Activated CD4-positive, alpha-beta T cell treated with anti-CD3 and anti-CD28 coated beads for 36 hours (primary cell): ENCODE results near the gene CDC42BPG. TPM values are rescaled to one million over a fixed set of nuclear protein-coding genes. Genes with fewer than 3 reads are reported as not detected.
"Not testable (repeated sequence)": the region's sequence is repeated elsewhere in the genome, so short reads cannot be mapped to it uniquely, and the experiment has no call there.

ENCODE experiments used
- ATAC-seq: fragments of 200-7000 bp; cut with Tn5 transposase; one replicate; pipeline ENCODE4 v1.10.0; 2021; ENCODE audit warnings: mild to moderate bottlenecking, moderate library complexity
- CTCF ChIA-PET: fragments of 350-600 bp; sonication (Branson Sonifier 250); formaldehyde crosslinking; loops from one replicate; lab custom pipeline; 2021; ENCODE audit warnings: antibody characterized with exemption; lab: Charles Lee
- POLR2A ChIA-PET: fragments of 350-600 bp; sonication (Branson Sonifier 250); formaldehyde crosslinking; loops from one replicate; lab custom pipeline; 2021; ENCODE audit warnings: antibody characterized with exemption, inconsistent platforms; lab: Charles Lee
- DNase-seq: peaks from one replicate; pipeline ENCODE4 v3.0.0-alpha.2; 2020
- H3K27ac Mint-ChIP-seq: one replicate; pipeline ENCODE4 v1.8.0; 2021; ENCODE audit warnings: mixed read lengths
- H3K27me3 Mint-ChIP-seq: one replicate; pipeline ENCODE4 v1.8.0; 2021; ENCODE audit warnings: mixed read lengths
- H3K36me3 Mint-ChIP-seq: one replicate; pipeline ENCODE4 v1.8.0; 2021; ENCODE audit warnings: low read depth, mixed read lengths
- H3K4me1 Mint-ChIP-seq: one replicate; pipeline ENCODE4 v1.8.0; 2021; ENCODE audit warnings: mixed read lengths
- H3K4me3 Mint-ChIP-seq: one replicate; pipeline ENCODE4 v1.8.0; 2021; ENCODE audit warnings: mild to moderate bottlenecking, moderate library complexity, mixed read lengths
- H3K9me3 Mint-ChIP-seq: one replicate; pipeline ENCODE4 v1.8.0; 2021; ENCODE audit warnings: low read depth, mixed read lengths
- intact Hi-C, 2 experiments: fragments of 100-400 bp; cut with DNase I in 1 of 2; cut with micrococcal nuclease in 1 of 2; formaldehyde crosslinking; loops; one replicate each; pipeline versions ENCODE4 v1.14.2 to v1.15.1; 2022 to 2024; cut with DNase I, micrococcal nuclease
- total RNA-seq, 2 experiments: library from RNA; stranded (reverse); gene quantifications; one replicate each; pipeline ENCODE4 v1.2.3, GENCODE V29; 2021

The CDC42BPG gene
- total RNA-seq, 2 experiments from 2014 or later: 0.28 to 0.39 TPM

- ChIA-PET POLR2A (interaction anchor here (1.1 to 3.6 kb wide), 4 partner anchors 10 to 15 kb away, joined by 3 to 16 read pairs (median 10); no protein-coding TSS in a partner anchor), CTCF (interaction anchor here (0.6 to 15.7 kb wide), 15 partner anchors 7 to 485 kb away, joined by 3 to 377 read pairs (median 6); partner anchors contain the start of gene EHD1)
- Mint-ChIP-seq H3K4me3 (no peak overlapping the region), H3K36me3 (peaks cover 15% of the 10 kb centered on the region), H3K4me1 (peaks cover 76% of the 10 kb centered on the region), H3K27me3 (no peaks in the 10 kb centered on the region), H3K9me3 (no peaks in the 10 kb centered on the region), H3K27ac (peak overlapping the region; percentile 71)
- ATAC-seq (no peak), DNase-seq (no peak)
- intact Hi-C loops: loop anchor here in 1 of 2 experiments (5.0 kb wide), 1 partner anchor 163 kb away; the partner anchor contains the start of gene ARL2
Measured at GRCh38 chr11:64849598-64850356, 5.3 kb upstream of the CDC42BPG start.

- peaks cover 8% of the 10 kb centered on the region for H3K36me3 Mint-ChIP-seq
- POLR2A ChIA-PET: interaction anchor here (1.0 to 3.6 kb wide), 6 partner anchors 11 to 30 kb away, joined by 4 to 16 read pairs (median 7); partner anchors contain the start of gene EHD1
- no peak for ATAC-seq
- intact Hi-C loops: loop anchor here in 1 of 2 experiments (5.0 kb wide), 1 partner anchor 163 kb away; the partner anchor contains the start of gene ARL2
- DNase-seq: peak; percentile 43
- no peak overlapping the region for H3K4me3 Mint-ChIP-seq
- H3K27ac Mint-ChIP-seq: peak overlapping the region; percentile 53
- peaks cover 69% of the 10 kb centered on the region for H3K4me1 Mint-ChIP-seq
- no peaks in the 10 kb centered on the region for H3K27me3 Mint-ChIP-seq
- CTCF ChIA-PET: interaction anchor here (0.7 to 15.7 kb wide), 19 partner anchors 8 to 261 kb away, joined by 3 to 377 read pairs (median 6); partner anchors contain the start of genes ARL2, EHD1 and MEN1
- no peaks in the 10 kb centered on the region for H3K9me3 Mint-ChIP-seq
Measured at GRCh38 chr11:64848826-64849597, 4.6 kb upstream of the CDC42BPG start.

GRCh38 chr11:64848214-64848825, 3.9 kb upstream of the CDC42BPG start:
- H3K4me1 Mint-ChIP-seq: peaks cover 66% of the 10 kb centered on the region
- no peak overlapping the region for H3K27ac Mint-ChIP-seq
- H3K4me3 Mint-ChIP-seq: no peak overlapping the region
- H3K9me3 Mint-ChIP-seq: no peaks in the 10 kb centered on the region
- peak; percentile 13 for DNase-seq
- ChIA-PET CTCF (interaction anchor here (0.6 to 15.7 kb wide), 24 partner anchors 8 to 483 kb away, joined by 3 to 377 read pairs (median 5); partner anchors contain the start of genes ARL2, EHD1, GPHA2 and MEN1), POLR2A (interaction anchor here (0.6 to 3.6 kb wide), 8 partner anchors 11 to 245 kb away, joined by 3 to 16 read pairs (median 7); partner anchors contain the start of gene EHD1)
- peaks cover 5% of the 10 kb centered on the region for H3K36me3 Mint-ChIP-seq
- no peak for ATAC-seq
- intact Hi-C loops: loop anchor here in 1 of 2 experiments (5.0 kb wide), 1 partner anchor 164 kb away; the partner anchor contains the start of gene ARL2
- no peaks in the 10 kb centered on the region for H3K27me3 Mint-ChIP-seq

GRCh38 chr11:64846998-64847666, 2.7 kb upstream of the CDC42BPG start:
- Mint-ChIP-seq H3K9me3 (no peaks in the 10 kb centered on the region), H3K36me3 (no peaks in the 10 kb centered on the region), H3K4me1 (peaks cover 54% of the 10 kb centered on the region), H3K27ac (no peak overlapping the region), H3K27me3 (no peaks in the 10 kb centered on the region), H3K4me3 (no peak overlapping the region)
- ChIA-PET CTCF (interaction anchor here (0.6 to 15.7 kb wide), 20 partner anchors 10 to 542 kb away, joined by 3 to 377 read pairs (median 5); partner anchors contain the start of genes EHD1, GPHA2 and ZNHIT2), POLR2A (interaction anchor here (1.2 to 3.6 kb wide), 5 partner anchors 13 to 31 kb away, joined by 3 to 16 read pairs (median 7); partner anchors contain the start of gene EHD1)
- intact Hi-C loops: loop anchor here (1.0 to 5.0 kb wide), 10 partner anchors 14 to 270 kb away; partner anchors contain the start of genes ARL2 (in 2 of the 2), ZNHIT2 (in 2 of the 2), ATG2A (in 1 of the 2) and EHD1 (in 1 of the 2)
- ATAC-seq: peak; percentile 75
- peak; percentile 96 for DNase-seq

- DNase-seq, POLR2A ChIA-PET, ATAC-seq, H3K27me3 Mint-ChIP-seq, H3K4me3 Mint-ChIP-seq, H3K36me3 Mint-ChIP-seq, H3K27ac Mint-ChIP-seq, H3K9me3 Mint-ChIP-seq: not testable (repeated sequence)
- CTCF ChIA-PET: interaction anchor here (0.5 to 15.7 kb wide), 8 partner anchors 9 to 324 kb away, joined by 3 to 377 read pairs (median 4); partner anchors contain the start of gene SPDYC
- H3K4me1 Mint-ChIP-seq: peaks cover 40% of the 10 kb centered on the region
- intact Hi-C loops: loop anchor here (2.0 to 5.0 kb wide), 4 partner anchors 15 to 271 kb away; partner anchors contain the start of genes ARL2 (in 1 of the 2), SF1 (in 1 of the 2) and ZNHIT2 (in 1 of the 2)
Measured at GRCh38 chr11:64845776-64846129, 1.3 kb upstream of the CDC42BPG start.

GRCh38 chr11:64845129-64845775, 799 bp upstream of the CDC42BPG start:
- DNase-seq: no peak
- Mint-ChIP-seq H3K36me3 (no peaks in the 10 kb centered on the region), H3K9me3 (no peaks in the 10 kb centered on the region), H3K27ac (peak overlapping the region; percentile 23), H3K4me3 (peak overlapping the region; percentile 31), H3K4me1 (peaks cover 35% of the 10 kb centered on the region), H3K27me3 (no peaks in the 10 kb centered on the region)
- no peak for ATAC-seq
- POLR2A ChIA-PET: no interaction called here
- CTCF ChIA-PET: interaction anchor here (0.5 to 15.7 kb wide), 10 partner anchors 8 to 324 kb away, joined by 3 to 377 read pairs (median 4); partner anchors contain the start of genes ARL2 and SPDYC
- intact Hi-C loops: loop anchor here in 1 of 2 experiments (5.0 kb wide), 1 partner anchor 167 kb away; the partner anchor contains the start of gene ARL2

- no peaks in the 10 kb centered on the region for H3K27me3 Mint-ChIP-seq
- no peak overlapping the region for H3K27ac Mint-ChIP-seq
- ATAC-seq (no peak), DNase-seq (no peak)
- CTCF ChIA-PET: interaction anchor here (0.6 to 15.7 kb wide), 13 partner anchors 8 to 250 kb away, joined by 3 to 377 read pairs (median 4); partner anchors contain the start of gene MEN1
- H3K4me3 Mint-ChIP-seq: peak overlapping the region; percentile 57
- peaks cover 25% of the 10 kb centered on the region for H3K4me1 Mint-ChIP-seq
- H3K36me3 Mint-ChIP-seq: no peaks in the 10 kb centered on the region
- no peaks in the 10 kb centered on the region for H3K9me3 Mint-ChIP-seq
- POLR2A ChIA-PET: interaction anchor here (0.5 to 1.1 kb wide), 3 partner anchors 42 to 961 kb away, joined by 3 to 4 read pairs (median 3); no protein-coding TSS in a partner anchor
- intact Hi-C loops: no loop called here
Measured at GRCh38 chr11:64843686-64844329, 645 bp downstream of the CDC42BPG start.

- H3K9me3 Mint-ChIP-seq: no peaks in the 10 kb centered on the region
- H3K27me3 Mint-ChIP-seq: no peaks in the 10 kb centered on the region
- CTCF ChIA-PET: interaction anchor here (0.5 to 15.7 kb wide), 6 partner anchors 8 to 407 kb away, joined by 3 to 377 read pairs (median 3); no protein-coding TSS in a partner anchor
- H3K4me1 Mint-ChIP-seq: peaks cover 18% of the 10 kb centered on the region
- H3K36me3 Mint-ChIP-seq: no peaks in the 10 kb centered on the region
- ATAC-seq: no peak
- intact Hi-C loops: no loop called here
- DNase-seq: no peak
- peak overlapping the region; percentile 25 for H3K27ac Mint-ChIP-seq
- POLR2A ChIA-PET: interaction anchor here (0.6 kb wide), 1 partner anchor 45 kb away, joined by 3 read pairs; no protein-coding TSS in a partner anchor
- no peak overlapping the region for H3K4me3 Mint-ChIP-seq
Measured at GRCh38 chr11:64842851-64843685, 1.4 kb downstream of the CDC42BPG start.
